ENCODE measurements around the gene ADARB2.

The ADARB2 gene

GRCh38 chr10:1369665-1370064 is 367.7 kb downstream of the ADARB2 start:
- DNase-seq (ENCODE audit: low read depth), result no peak
- no peak for TF ChIP-seq CTCF (IDR thresholded peaks at IDR 0.05; ENCODE audit: control insufficient read depth, insufficient read depth, low read depth, low read length, missing control alignments)
- H3K4me3 ChIP-seq (ENCODE audit: control insufficient read depth, low read depth, low read length), result no peak overlapping the region

GRCh38 chr10:1369197-1369596 is 368.1 kb downstream of the ADARB2 start:
- no peak for DNase-seq (ENCODE audit: low read depth)
- TF ChIP-seq CTCF (IDR thresholded peaks at IDR 0.05; ENCODE audit: control insufficient read depth, insufficient read depth, low read depth, low read length, missing control alignments), result peak; percentile 1
- H3K4me3 ChIP-seq (ENCODE audit: control insufficient read depth, low read depth, low read length), result no peak overlapping the region

- no peak overlapping the region for H3K4me3 ChIP-seq (ENCODE audit: control insufficient read depth, low read depth, low read length)
- DNase-seq (ENCODE audit: low read depth), result no peak
- TF ChIP-seq CTCF (IDR thresholded peaks at IDR 0.05; ENCODE audit: control insufficient read depth, insufficient read depth, low read depth, low read length, missing control alignments), result peak; percentile 1
Measured at GRCh38 chr10:1368842-1369171, 368.5 kb downstream of the ADARB2 start.

GRCh38 chr10:1367938-1368841 is 369.1 kb downstream of the ADARB2 start:
- no peak overlapping the region for H3K4me3 ChIP-seq (ENCODE audit: control insufficient read depth, low read depth, low read length)
- no peak for TF ChIP-seq CTCF (IDR thresholded peaks at IDR 0.05; ENCODE audit: control insufficient read depth, insufficient read depth, low read depth, low read length, missing control alignments)
- DNase-seq (ENCODE audit: low read depth), result no peak

GRCh38 chr10:1366811-1367425 is 370.4 kb downstream of the ADARB2 start:
- TF ChIP-seq CTCF (IDR thresholded peaks at IDR 0.05; ENCODE audit: control insufficient read depth, insufficient read depth, low read depth, low read length, missing control alignments), result no peak
- no peak overlapping the region for H3K4me3 ChIP-seq (ENCODE audit: control insufficient read depth, low read depth, low read length)
- no peak for DNase-seq (ENCODE audit: low read depth)

- no peak overlapping the region for H3K4me3 ChIP-seq (ENCODE audit: control insufficient read depth, low read depth, low read length)
- DNase-seq (ENCODE audit: low read depth), result no peak
- no peak for TF ChIP-seq CTCF (IDR thresholded peaks at IDR 0.05; ENCODE audit: control insufficient read depth, insufficient read depth, low read depth, low read length, missing control alignments)
Measured at GRCh38 chr10:1366322-1366691, 371.0 kb downstream of the ADARB2 start.

All from AG09309 (cell line).